ENCODE measurements around the gene OR1F1.

DNA sequence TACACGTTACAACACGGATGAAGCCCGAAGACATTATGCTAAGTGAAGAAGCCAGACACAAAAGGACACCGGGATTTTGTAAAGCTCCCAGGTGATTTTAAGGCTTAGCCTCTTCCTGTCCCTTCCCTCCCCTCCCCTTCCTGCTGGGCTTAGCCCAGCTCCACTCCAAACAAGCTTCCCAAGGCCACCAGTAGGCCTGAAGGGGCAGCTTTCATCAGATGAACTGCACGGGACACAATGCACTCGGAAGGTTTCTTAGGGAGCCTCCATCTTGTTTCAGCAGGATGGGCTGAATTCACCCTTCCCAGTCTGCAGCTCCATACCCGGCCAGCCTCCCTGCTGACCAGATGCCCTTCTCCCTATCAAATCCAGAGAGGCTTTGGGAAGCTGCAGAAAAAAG, 58.0 kb downstream of the OR1F1 start:
- TF ChIP-seq EZH2 (IDR thresholded peaks at IDR 0.05; ENCODE audit: insufficient read depth, low read length): no peak
- TF ChIP-seq, protein P1, sequence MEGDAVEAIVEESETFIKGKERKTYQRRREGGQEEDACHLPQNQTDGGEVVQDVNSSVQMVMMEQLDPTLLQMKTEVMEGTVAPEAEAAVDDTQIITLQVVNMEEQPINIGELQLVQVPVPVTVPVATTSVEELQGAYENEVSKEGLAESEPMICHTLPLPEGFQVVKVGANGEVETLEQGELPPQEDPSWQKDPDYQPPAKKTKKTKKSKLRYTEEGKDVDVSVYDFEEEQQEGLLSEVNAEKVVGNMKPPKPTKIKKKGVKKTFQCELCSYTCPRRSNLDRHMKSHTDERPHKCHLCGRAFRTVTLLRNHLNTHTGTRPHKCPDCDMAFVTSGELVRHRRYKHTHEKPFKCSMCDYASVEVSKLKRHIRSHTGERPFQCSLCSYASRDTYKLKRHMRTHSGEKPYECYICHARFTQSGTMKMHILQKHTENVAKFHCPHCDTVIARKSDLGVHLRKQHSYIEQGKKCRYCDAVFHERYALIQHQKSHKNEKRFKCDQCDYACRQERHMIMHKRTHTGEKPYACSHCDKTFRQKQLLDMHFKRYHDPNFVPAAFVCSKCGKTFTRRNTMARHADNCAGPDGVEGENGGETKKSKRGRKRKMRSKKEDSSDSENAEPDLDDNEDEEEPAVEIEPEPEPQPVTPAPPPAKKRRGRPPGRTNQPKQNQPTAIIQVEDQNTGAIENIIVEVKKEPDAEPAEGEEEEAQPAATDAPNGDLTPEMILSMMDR (IDR thresholded peaks at IDR 0.05; ENCODE audit: insufficient read depth, low read depth, low read length): no peak

Data from astrocyte (in vitro differentiated cells and primary cell).